ENCODE measurements around the gene ISCU. TPM values are rescaled to one million over a fixed set of nuclear protein-coding genes. Genes with fewer than 3 reads are reported as not detected.
A peak's percentile ranks its signal among the peaks of the same experiment; 100 is the strongest.
"Not testable (repeated sequence)": the region's sequence is repeated elsewhere in the genome, so short reads cannot be mapped to it uniquely, and the experiment has no call there.

Gene ISCU
- total RNA-seq, 4 donors from 2014 or later, result 232 to 337 (median 249) TPM

DNA sequence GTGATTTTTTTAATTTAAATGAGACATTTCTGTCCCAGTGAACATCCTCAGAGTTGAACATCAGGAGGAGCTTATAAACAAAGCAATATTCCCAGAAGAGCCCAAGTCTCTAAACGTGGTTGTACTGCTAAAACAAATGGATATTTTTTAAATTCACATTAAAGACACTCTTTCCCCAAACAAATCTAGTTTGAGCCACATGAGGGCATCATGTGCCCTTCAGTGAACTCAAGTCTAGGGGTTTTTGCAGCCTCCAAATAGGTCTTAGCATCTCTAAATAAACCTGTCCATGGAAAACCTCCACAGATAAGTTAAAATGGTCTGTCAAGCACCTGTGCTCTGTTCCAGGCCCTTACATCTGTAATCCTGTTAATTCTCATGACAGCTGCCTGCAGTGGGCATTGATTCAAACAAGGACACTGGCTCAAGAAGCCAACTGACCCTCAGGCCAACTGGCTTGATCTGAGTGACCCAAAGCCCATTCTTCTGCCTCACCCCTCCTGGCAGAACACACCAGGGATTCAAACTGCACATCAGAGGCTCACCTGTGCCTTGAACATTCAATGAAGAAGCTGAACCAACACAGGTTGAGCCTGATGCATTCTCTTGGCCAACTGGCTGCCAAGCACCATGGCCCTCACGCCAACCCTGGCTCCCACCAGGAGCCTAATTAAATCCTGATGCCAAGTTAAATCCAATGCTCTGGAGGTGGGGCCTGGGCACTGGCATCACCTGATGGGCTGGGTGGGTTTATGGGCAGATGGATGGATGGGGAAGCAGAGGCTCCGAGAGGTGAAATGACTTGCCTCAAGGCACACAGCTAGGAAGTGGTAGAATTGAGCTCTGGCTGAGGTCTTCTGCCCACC is 8.6 kb downstream of the ISCU start:
- Histone ChIP-seq H3K27ac (no peak overlapping the region), H3K9me3 (no peaks in the 10 kb centered on the region), H3K4me1 (peaks cover 5 to 6% of the 10 kb centered on the region in 2 donors), H3K36me3 (peaks cover 2 to 44% of the 10 kb centered on the region in 2 donors), H3K27me3 (no peaks in the 10 kb centered on the region), H3K4me3 (no peak overlapping the region)
- intact Hi-C loops (cut with DNase I; ENCODE audit: low total_unique reads) (no loop called here), in situ Hi-C loops (cut with MboI; ENCODE audit: low sequenced_read_pairs in 4 of 4) (loop anchor here in 3 of 4 donors (25.0 kb wide), 1 partner anchor 516 kb away; the partner anchor contains the start of genes ALKBH2 (in 3 of the 3) and UNG (in 3 of the 3))
- ATAC-seq (no peak), DNase-seq (peak in 1 of 2 donors; percentile 7)
- TF ChIP-seq, protein P1, sequence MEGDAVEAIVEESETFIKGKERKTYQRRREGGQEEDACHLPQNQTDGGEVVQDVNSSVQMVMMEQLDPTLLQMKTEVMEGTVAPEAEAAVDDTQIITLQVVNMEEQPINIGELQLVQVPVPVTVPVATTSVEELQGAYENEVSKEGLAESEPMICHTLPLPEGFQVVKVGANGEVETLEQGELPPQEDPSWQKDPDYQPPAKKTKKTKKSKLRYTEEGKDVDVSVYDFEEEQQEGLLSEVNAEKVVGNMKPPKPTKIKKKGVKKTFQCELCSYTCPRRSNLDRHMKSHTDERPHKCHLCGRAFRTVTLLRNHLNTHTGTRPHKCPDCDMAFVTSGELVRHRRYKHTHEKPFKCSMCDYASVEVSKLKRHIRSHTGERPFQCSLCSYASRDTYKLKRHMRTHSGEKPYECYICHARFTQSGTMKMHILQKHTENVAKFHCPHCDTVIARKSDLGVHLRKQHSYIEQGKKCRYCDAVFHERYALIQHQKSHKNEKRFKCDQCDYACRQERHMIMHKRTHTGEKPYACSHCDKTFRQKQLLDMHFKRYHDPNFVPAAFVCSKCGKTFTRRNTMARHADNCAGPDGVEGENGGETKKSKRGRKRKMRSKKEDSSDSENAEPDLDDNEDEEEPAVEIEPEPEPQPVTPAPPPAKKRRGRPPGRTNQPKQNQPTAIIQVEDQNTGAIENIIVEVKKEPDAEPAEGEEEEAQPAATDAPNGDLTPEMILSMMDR (IDR thresholded peaks at IDR 0.05 in 4 of 5, conservative IDR thresholded peaks at IDR 0.05 in 1 of 5), result peak in 1 of 5 experiments; percentile 5
- TF ChIP-seq POLR2A (IDR thresholded peaks at IDR 0.05), result no peak

DNA sequence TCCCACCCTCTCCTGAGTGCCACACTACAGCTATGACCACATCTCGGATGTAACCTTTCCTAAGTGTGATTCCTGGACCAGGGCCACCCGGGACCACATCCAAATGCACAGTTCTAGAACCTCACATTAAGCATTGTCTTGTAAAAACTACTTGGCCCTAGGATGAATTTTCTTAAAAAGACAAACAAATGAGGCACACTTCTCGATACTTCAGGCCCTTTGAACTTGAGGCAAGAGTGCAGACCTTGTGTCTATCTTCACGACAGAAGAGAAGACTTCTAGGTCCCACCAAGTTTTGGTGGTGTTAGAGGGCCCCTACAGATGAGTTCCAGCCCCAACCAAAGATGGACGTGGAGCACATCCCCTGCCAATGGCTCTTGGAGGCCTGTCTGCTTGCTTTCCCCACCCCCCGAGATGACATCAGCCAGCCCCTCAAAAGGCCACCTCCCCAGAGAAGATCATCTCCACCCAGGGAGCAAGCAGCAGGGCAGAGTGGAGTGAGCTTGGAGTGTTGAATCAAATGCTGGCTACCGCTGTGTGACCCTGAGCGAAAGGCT is 9.3 kb downstream of the ISCU start:
- intact Hi-C loops (cut with DNase I; ENCODE audit: low total_unique reads), result no loop called here
- H3K27ac ChIP-seq, result no peak overlapping the region
- peak in 1 of 2 donors; percentile 5 for DNase-seq

DNA sequence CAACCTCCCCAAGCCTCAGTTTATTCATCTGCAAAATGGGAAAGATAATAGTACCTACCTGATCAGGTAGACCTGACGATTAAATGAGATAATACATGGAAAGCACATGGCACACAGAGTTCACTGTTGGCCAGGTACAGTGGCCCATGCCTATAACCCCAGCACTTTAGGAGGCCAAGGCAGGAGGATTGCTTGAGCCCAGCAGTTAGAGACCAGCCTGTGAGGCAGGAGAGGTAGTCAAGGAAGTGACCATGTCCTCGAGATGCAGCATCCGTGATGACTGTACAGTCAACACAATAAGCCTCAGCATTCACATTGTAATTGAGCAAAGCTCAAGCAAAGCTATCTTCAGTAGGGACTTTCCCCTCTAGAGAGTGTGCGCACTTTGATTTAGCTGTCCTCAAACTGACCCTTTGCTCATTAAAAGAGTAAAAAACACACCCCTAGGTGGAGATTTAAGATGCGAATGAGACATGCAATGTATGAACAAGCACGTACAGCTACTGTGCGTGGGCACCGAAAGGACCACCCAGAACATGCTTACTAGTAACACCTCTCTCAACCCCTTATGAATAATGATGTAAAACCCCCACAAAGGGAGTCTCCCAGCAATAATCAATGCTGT is 9.9 kb downstream of the ISCU start:
- Histone ChIP-seq H3K4me1 (peaks cover 0 to 10% of the 10 kb centered on the region in 2 donors), H3K27ac (no peak overlapping the region), H3K27me3 (no peaks in the 10 kb centered on the region), H3K9me3 (no peaks in the 10 kb centered on the region), H3K4me3 (no peak overlapping the region), H3K36me3 (peaks cover 2 to 31% of the 10 kb centered on the region in 2 donors)
- ATAC-seq (no peak), DNase-seq (peak in 1 of 2 donors; percentile 1)
- in situ Hi-C loops (cut with MboI; ENCODE audit: low sequenced_read_pairs in 4 of 4), result loop anchor here in 3 of 4 donors (25.0 kb wide), 1 partner anchor 515 kb away; the partner anchor contains the start of genes ALKBH2 (in 3 of the 3) and UNG (in 3 of the 3)
- TF ChIP-seq, protein P1 (IDR thresholded peaks at IDR 0.05 in 4 of 5, conservative IDR thresholded peaks at IDR 0.05 in 1 of 5), result no peak
- no peak for TF ChIP-seq POLR2A (IDR thresholded peaks at IDR 0.05)
- intact Hi-C loops (cut with DNase I; ENCODE audit: low total_unique reads), result no loop called here

More for the DNA sequence above, 9.3 kb downstream of the ISCU start:
- Histone ChIP-seq H3K9me3 (no peaks in the 10 kb centered on the region), H3K4me1 (peaks cover 0 to 7% of the 10 kb centered on the region in 2 donors), H3K27me3 (no peaks in the 10 kb centered on the region), H3K36me3 (peaks cover 2 to 37% of the 10 kb centered on the region in 2 donors), H3K4me3 (no peak overlapping the region)
- no peak for TF ChIP-seq POLR2A (IDR thresholded peaks at IDR 0.05)
- TF ChIP-seq, protein P1 (IDR thresholded peaks at IDR 0.05 in 4 of 5, conservative IDR thresholded peaks at IDR 0.05 in 1 of 5), result no peak
- no peak for ATAC-seq
- in situ Hi-C loops (cut with MboI; ENCODE audit: low sequenced_read_pairs in 4 of 4), result loop anchor here in 3 of 4 donors (25.0 kb wide), 1 partner anchor 516 kb away; the partner anchor contains the start of genes ALKBH2 (in 3 of the 3) and UNG (in 3 of the 3)

DNA sequence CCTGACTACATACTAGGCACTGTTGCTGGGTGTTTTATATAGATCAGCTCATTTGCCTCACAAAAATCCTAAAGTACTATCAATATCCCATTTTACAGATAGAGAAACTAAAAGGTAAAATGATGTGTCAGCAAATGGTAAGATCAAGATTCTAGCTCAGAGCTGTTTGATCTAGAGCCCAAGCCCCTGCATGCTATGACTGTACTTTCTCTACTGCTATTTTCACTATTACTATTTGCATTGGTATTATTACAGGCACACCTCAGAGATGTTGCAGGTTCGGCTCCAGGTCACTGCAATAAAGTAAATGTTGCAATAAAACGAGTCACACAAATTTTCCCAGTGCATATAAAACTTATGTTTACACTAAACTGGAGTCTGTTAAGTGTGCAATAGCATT is 10.9 kb downstream of the ISCU start:
- Histone ChIP-seq H3K9me3 (no peaks in the 10 kb centered on the region), H3K4me3 (no peak overlapping the region), H3K27me3 (no peaks in the 10 kb centered on the region), H3K36me3 (peaks cover 2 to 20% of the 10 kb centered on the region in 2 donors), H3K4me1 (peaks cover 0 to 10% of the 10 kb centered on the region in 2 donors), H3K27ac (no peak overlapping the region)
- no peak for DNase-seq
- in situ Hi-C loops (cut with MboI; ENCODE audit: low sequenced_read_pairs in 4 of 4), result loop anchor here in 3 of 4 donors (25.0 kb wide), 1 partner anchor 514 kb away; the partner anchor contains the start of genes ALKBH2 (in 3 of the 3) and UNG (in 3 of the 3)
- ATAC-seq, result no peak
- intact Hi-C loops (cut with DNase I; ENCODE audit: low total_unique reads), result no loop called here
- TF ChIP-seq POLR2A (IDR thresholded peaks at IDR 0.05), result no peak
- TF ChIP-seq, protein P1 (IDR thresholded peaks at IDR 0.05 in 4 of 5, conservative IDR thresholded peaks at IDR 0.05 in 1 of 5), result no peak

DNA sequence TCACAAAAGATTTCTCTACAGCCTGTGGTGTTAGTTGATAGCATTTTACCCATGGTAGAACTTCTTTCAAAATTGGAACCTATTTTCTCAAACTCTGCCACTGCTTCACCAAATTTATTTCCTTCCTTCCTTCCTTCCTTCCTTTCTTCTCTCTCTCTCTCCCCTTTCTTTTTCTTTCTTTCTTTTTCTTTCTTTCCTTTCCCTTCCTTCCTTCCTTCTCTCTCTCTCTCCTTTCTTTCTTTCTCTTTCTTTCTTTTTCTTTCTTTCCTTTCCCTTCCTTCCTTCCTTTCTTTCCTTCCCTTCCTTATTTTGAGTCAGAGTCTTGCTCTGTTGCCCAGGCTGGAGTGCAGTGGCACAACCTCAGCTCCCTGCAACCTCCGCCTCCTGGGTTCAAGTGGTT is 11.9 kb downstream of the ISCU start:
- intact Hi-C loops (cut with DNase I; ENCODE audit: low total_unique reads), result not testable (repeated sequence)

More for the DNA sequence above, 11.9 kb downstream of the ISCU start:
- ATAC-seq, H3K9me3 ChIP-seq, H3K27ac ChIP-seq, H3K4me3 ChIP-seq, DNase-seq, H3K27me3 ChIP-seq: not testable (repeated sequence)
- Histone ChIP-seq H3K36me3 (peaks cover 0 to 11% of the 10 kb centered on the region in 2 donors), H3K4me1 (peaks cover 0 to 10% of the 10 kb centered on the region in 2 donors)
- in situ Hi-C loops (cut with MboI; ENCODE audit: low sequenced_read_pairs in 4 of 4), result loop anchor here in 3 of 4 donors (25.0 kb wide), 1 partner anchor 513 kb away; the partner anchor contains the start of genes ALKBH2 (in 3 of the 3) and UNG (in 3 of the 3)

All from gastrocnemius medialis (tissue), 4 donors.